ENCODE results near the gene NR5A1.

NR5A1 gene

GRCh38 chr9:124514874-124515273 lies 7.7 kb upstream of the NR5A1 start:
- TF ChIP-seq ZFX (IDR thresholded peaks at IDR 0.05) (no peak), CTCF (conservative IDR thresholded peaks at IDR 0.05) (no peak)
- no peak overlapping the region for H3K27ac ChIP-seq

- TF ChIP-seq ZFX (IDR thresholded peaks at IDR 0.05) (no peak), CTCF (conservative IDR thresholded peaks at IDR 0.05) (no peak)
These were observed 6.9 kb upstream of the NR5A1 start for GRCh38 chr9:124514125-124514524.

GRCh38 chr9:124513376-124513994 lies 6.3 kb upstream of the NR5A1 start:
- no peak overlapping the region for H3K27ac ChIP-seq
- no peak for TF ChIP-seq ZFX (IDR thresholded peaks at IDR 0.05)
- no peak for TF ChIP-seq CTCF (conservative IDR thresholded peaks at IDR 0.05)

More at GRCh38 chr9:124514125-124514524, 6.9 kb upstream of the NR5A1 start:
- H3K27ac ChIP-seq: no peak overlapping the region

- no peak overlapping the region for H3K27ac ChIP-seq
- TF ChIP-seq ZFX (IDR thresholded peaks at IDR 0.05): no peak
- no peak for TF ChIP-seq CTCF (conservative IDR thresholded peaks at IDR 0.05)
These were observed 5.6 kb upstream of the NR5A1 start for GRCh38 chr9:124512806-124513204.

- TF ChIP-seq CTCF (conservative IDR thresholded peaks at IDR 0.05): no peak
- no peak for TF ChIP-seq ZFX (IDR thresholded peaks at IDR 0.05)
- H3K27ac ChIP-seq: no peak overlapping the region
These were observed 4.9 kb upstream of the NR5A1 start for GRCh38 chr9:124511891-124512805.

GRCh38 chr9:124511426-124511840 lies 4.2 kb upstream of the NR5A1 start:
- H3K27ac ChIP-seq: no peak overlapping the region
- TF ChIP-seq ZFX (IDR thresholded peaks at IDR 0.05) (no peak), CTCF (conservative IDR thresholded peaks at IDR 0.05) (no peak)
